Erythroblast (primary cell): ENCODE data around the gene AFG1L.

Source experiments
- GATA1 ChIP-seq: IDR thresholded peaks from 2 replicates; pipeline ENCODE4 v1.6.1; 2011; ENCODE audit warnings: low read depth, mild to moderate bottlenecking, control low read depth, low read length, moderate library complexity
- POLR2A ChIP-seq: IDR thresholded peaks from 2 replicates; pipeline ENCODE4 v1.6.1; 2011; ENCODE audit warnings: mild to moderate bottlenecking, low read length

- no peak for TF ChIP-seq POLR2A
- no peak for TF ChIP-seq GATA1
Observed at GRCh38 chr6:108363113-108363512, 68.3 kb downstream of the AFG1L start.
